Tibial artery (tissue), 4 donors: ENCODE measurements around the gene CRTC1.

Experiments
- DNase-seq, 2 donors: peaks; one replicate each; pipeline ENCODE4 v3.0.0-alpha.2; 2019
- H3K27ac ChIP-seq, 2 donors: fragments of 200-600 bp; sonication (generic) in 1 of 2; 1 replicate in 1 of 2; 2 replicates in 1 of 2; pipeline ENCODE4 v1.5.1; 2018 to 2019; ENCODE audit warnings: mild to moderate bottlenecking in 1 of 2
- H3K27me3 ChIP-seq, 2 donors: fragments of 200-600 bp; sonication (generic) in 1 of 2; one replicate each; pipeline versions ENCODE4 v1.5.1 to v1.6.0; 2016 to 2019
- H3K36me3 ChIP-seq, 3 donors: fragments of 200-600 bp; sonication (generic) in 2 of 3; one replicate each; pipeline ENCODE4 v1.5.1; 2016 to 2019; ENCODE audit warnings: mild to moderate bottlenecking in 2 of 3
- H3K4me1 ChIP-seq, 4 donors: fragments of 200-600 bp; sonication (generic) in 2 of 4; 1 replicate in 3 of 4; 2 replicates in 1 of 4; pipeline ENCODE4 v1.5.1; 2016 to 2019
- H3K4me3 ChIP-seq, 2 donors: fragments of 200-600 bp; sonication (generic) in 1 of 2; 1 replicate in 1 of 2; 2 replicates in 1 of 2; pipeline ENCODE4 v1.5.1; 2018 to 2019; ENCODE audit warnings: mild to moderate bottlenecking in 2 of 2
- H3K9me3 ChIP-seq, 3 donors: fragments of 200-600 bp; sonication (generic) in 1 of 3; one replicate each; pipeline ENCODE4 v1.5.1; 2016 to 2019
- CTCF ChIP-seq, 2 experiments: fragments of 200-600 bp in 1 of 2; fragments of 450-650 bp in 1 of 2; IDR thresholded peaks; one replicate each; pipeline ENCODE4 v1.5.1; 2017 to 2019; ENCODE audit warnings: antibody characterized with exemption in 2 of 2, mild to moderate bottlenecking in 1 of 2, moderate library complexity in 1 of 2
- intact Hi-C: fragments of 100-400 bp; cut with DNase I; formaldehyde crosslinking; loops from one replicate; pipeline ENCODE4 v1.15.0; 2023; ENCODE audit warnings: low total_unique reads

The CRTC1 gene

GRCh38 chr19:18666317-18666716 is 17.2 kb upstream of the CRTC1 start:
- intact Hi-C loops: no loop called here
- TF ChIP-seq CTCF (IDR thresholded peaks at IDR 0.05): no peak
- Histone ChIP-seq H3K9me3 (no peaks in the 10 kb centered on the region), H3K36me3 (peaks cover 35 to 56% (median 42%) of the 10 kb centered on the region in 3 donors), H3K27me3 (no peaks in the 10 kb centered on the region), H3K27ac (peak overlapping the region; percentile 96 to 99), H3K4me3 (no peak overlapping the region), H3K4me1 (peaks cover 0 to 85% (median 58%) of the 10 kb centered on the region in 4 donors)
- DNase-seq: no peak

DNA sequence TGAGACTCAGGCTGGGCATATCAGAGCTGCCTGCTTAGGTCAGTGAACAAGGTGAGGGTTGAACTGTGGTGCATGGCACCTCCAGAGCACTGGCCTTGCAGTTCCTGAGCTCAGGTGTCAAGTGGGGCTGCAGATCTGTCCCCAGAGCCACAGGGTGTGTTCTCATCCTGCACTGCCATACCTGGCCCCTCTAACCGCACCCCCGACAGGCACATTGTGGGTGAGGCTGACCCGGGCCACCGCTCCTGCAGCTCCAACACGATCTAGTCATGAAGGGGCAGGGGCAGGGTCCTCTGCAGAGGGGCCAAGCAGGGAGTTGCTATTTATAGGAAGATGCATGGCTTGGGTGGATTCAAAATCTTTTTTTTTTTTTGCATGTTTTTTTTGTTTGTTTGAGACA is 16.7 kb upstream of the CRTC1 start:
- TF ChIP-seq CTCF (IDR thresholded peaks at IDR 0.05): no peak
- no peak overlapping the region for H3K4me3 ChIP-seq
- peak overlapping the region; percentile 96 to 99 for H3K27ac ChIP-seq
- no peaks in the 10 kb centered on the region for H3K27me3 ChIP-seq
- intact Hi-C loops: no loop called here
- H3K9me3 ChIP-seq: no peaks in the 10 kb centered on the region
- H3K36me3 ChIP-seq: peaks cover 35 to 60% (median 42%) of the 10 kb centered on the region in 3 donors
- H3K4me1 ChIP-seq: peaks cover 0 to 85% (median 58%) of the 10 kb centered on the region in 4 donors
- DNase-seq: peak in 1 of 2 donors; percentile 67

DNA sequence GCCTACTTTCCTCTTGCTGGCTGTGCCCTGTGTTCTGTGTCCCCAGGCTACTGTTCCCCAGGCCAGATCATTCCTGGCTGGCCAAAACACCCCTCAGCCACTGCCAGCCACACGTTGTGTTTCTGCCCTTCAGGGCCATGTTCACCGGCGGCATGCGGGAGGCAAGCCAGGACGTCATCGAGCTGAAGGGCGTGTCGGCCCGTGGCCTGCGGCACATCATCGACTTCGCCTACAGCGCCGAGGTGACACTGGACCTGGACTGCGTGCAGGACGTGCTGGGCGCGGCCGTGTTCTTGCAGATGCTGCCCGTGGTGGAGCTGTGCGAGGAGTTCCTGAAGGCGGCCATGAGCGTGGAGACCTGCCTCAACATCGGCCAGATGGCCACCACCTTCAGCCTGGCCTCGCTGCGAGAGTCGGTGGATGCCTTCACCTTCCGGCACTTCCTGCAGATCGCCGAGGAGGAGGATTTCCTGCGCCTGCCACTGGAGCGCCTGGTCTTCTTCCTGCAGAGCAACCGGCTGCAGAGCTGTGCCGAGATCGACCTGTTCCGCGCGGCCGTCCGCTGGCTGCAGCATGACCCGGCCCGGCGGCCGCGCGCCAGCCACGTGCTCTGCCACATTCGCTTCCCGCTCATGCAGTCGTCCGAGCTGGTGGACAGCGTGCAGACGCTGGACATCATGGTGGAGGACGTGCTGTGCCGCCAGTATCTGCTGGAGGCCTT is 15.8 kb upstream of the CRTC1 start:
- Histone ChIP-seq H3K36me3 (peaks cover 35 to 62% (median 42%) of the 10 kb centered on the region in 3 donors), H3K4me3 (no peak overlapping the region), H3K4me1 (peaks cover 0 to 85% (median 58%) of the 10 kb centered on the region in 4 donors), H3K27ac (peak overlapping the region; percentile 96 to 99), H3K9me3 (no peaks in the 10 kb centered on the region), H3K27me3 (no peaks in the 10 kb centered on the region)
- DNase-seq: peak in 1 of 2 donors; percentile 70
- intact Hi-C loops: no loop called here
- no peak for TF ChIP-seq CTCF (IDR thresholded peaks at IDR 0.05)

- Histone ChIP-seq H3K4me3 (no peak overlapping the region), H3K4me1 (peaks cover 0 to 85% (median 58%) of the 10 kb centered on the region in 4 donors), H3K27ac (peak overlapping the region; percentile 96 to 99), H3K27me3 (no peaks in the 10 kb centered on the region), H3K36me3 (peaks cover 35 to 62% (median 42%) of the 10 kb centered on the region in 3 donors), H3K9me3 (no peaks in the 10 kb centered on the region)
- no peak for TF ChIP-seq CTCF (IDR thresholded peaks at IDR 0.05)
- DNase-seq: no peak
- intact Hi-C loops: no loop called here
Observed at GRCh38 chr19:18668252-18668631, 15.2 kb upstream of the CRTC1 start.

DNA sequence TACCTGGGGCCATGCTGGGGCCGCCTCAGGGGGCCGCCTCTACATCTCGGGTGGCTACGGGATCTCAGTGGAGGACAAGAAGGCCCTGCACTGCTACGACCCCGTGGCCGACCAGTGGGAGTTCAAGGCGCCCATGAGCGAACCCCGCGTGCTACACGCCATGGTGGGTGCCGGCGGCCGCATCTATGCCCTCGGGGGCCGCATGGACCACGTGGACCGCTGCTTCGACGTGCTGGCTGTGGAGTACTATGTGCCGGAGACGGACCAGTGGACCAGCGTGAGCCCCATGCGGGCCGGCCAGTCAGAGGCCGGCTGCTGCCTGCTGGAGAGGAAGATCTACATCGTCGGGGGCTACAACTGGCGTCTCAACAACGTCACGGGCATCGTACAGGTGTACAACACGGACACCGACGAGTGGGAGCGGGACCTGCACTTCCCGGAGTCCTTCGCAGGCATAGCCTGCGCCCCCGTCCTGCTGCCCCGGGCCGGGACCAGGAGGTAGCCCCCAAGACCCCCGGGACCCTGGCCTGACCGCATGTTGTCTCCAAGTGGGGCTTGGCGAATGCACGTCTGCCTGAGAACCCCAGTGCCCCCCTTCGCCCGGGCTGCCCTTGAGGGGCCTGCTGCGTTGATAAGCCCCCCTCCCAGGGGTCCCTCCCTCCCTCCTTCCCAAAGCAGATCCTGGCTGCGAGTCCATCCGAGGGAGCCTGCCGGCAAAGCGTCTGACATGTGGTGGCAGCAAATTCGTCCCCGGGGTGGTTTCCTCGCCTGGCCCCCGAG is 14.5 kb upstream of the CRTC1 start:
- intact Hi-C loops: no loop called here
- no peaks in the 10 kb centered on the region for H3K9me3 ChIP-seq
- peaks cover 35 to 62% (median 42%) of the 10 kb centered on the region in 3 donors for H3K36me3 ChIP-seq
- H3K4me3 ChIP-seq: no peak overlapping the region
- H3K27me3 ChIP-seq: no peaks in the 10 kb centered on the region
- peak overlapping the region; percentile 80 to 99 for H3K27ac ChIP-seq
- H3K4me1 ChIP-seq: peaks cover 0 to 85% (median 53%) of the 10 kb centered on the region in 4 donors
- no peak for TF ChIP-seq CTCF (IDR thresholded peaks at IDR 0.05)
- DNase-seq: peak in 1 of 2 donors; percentile 66
